Adrenal gland (tissue), 12 donors: ENCODE data around the gene ZFYVE21. TPM values are rescaled to one million over a fixed set of nuclear protein-coding genes. Genes with fewer than 3 reads are reported as not detected.

Source experiments
- DNase-seq, 7 donors: peaks; one replicate each; pipeline ENCODE4 v3.0.0-alpha.2; 2019 to 2020
- H3K27ac ChIP-seq, 5 donors: fragments of 200-600 bp; sonication (generic) in 4 of 5; 1 replicate in 3 of 5; 2 replicates in 2 of 5; pipeline versions ENCODE4 v1.5.1 to v1.8.0; 2016 to 2020; ENCODE audit warnings: mild to moderate bottlenecking in 1 of 5
- H3K27me3 ChIP-seq: fragments of 200-600 bp; 2 replicates; pipeline ENCODE4 v1.8.0; 2021
- H3K36me3 ChIP-seq, 2 donors: fragments of 200-600 bp; replicated peaks in 1 of 2; 1 replicate in 1 of 2; 2 replicates in 1 of 2; pipeline versions ENCODE4 v1.5.1 to v1.8.0; 2018 to 2022
- H3K4me1 ChIP-seq, 2 donors: fragments of 200-600 bp; replicated peaks in 1 of 2; 1 replicate in 1 of 2; 2 replicates in 1 of 2; pipeline versions ENCODE4 v1.5.1 to v1.8.0; 2018 to 2021
- H3K4me3 ChIP-seq, 4 donors: fragments of 200-600 bp; sonication (generic) in 3 of 4; one replicate each; pipeline ENCODE4 v1.5.1; 2016 to 2018
- H3K9me3 ChIP-seq, 3 donors: fragments of 200-600 bp; sonication (generic) in 1 of 3; replicated peaks in 1 of 3; 1 replicate in 2 of 3; 2 replicates in 1 of 3; pipeline versions ENCODE4 v1.5.1 to v1.8.0; 2016 to 2021
- CTCF ChIP-seq, 6 experiments: fragments of 450-650 bp in 4 of 6; fragments of 200-600 bp in 2 of 6; sonication (generic) in 1 of 6; IDR thresholded peaks; 1 replicate in 5 of 6; 2 replicates in 1 of 6; pipeline versions ENCODE4 v1.5.1 to v1.8.0; 2016 to 2021; ENCODE audit warnings: antibody characterized with exemption in 6 of 6, mild to moderate bottlenecking in 2 of 6, moderate library complexity in 1 of 6
- POLR2A ChIP-seq, 2 donors: fragments of 450-650 bp; IDR thresholded peaks; one replicate each; pipeline ENCODE4 v1.6.1; 2017; ENCODE audit warnings: antibody characterized with exemption in 2 of 2, mild to moderate bottlenecking in 2 of 2, moderate library complexity in 1 of 2
- WGBS, 4 donors: extraction: QIAGEN DNeasy Blood & Tissue Kit in 2 of 4; methylation state at CpG; one replicate each; pipeline versions ENCODE4 v1.1.5 to v1.1.7; 2013 to 2017; 5-methylcytosine and 5-hydroxymethylcytosine counted together
- intact Hi-C, 2 donors: fragments of 100-400 bp; cut with DNase I; formaldehyde crosslinking; loops; one replicate each; pipeline versions ENCODE4 v1.14.1 to v1.15.0; 2022 to 2023
- polyA plus RNA-seq, 3 donors: library from polyadenylated mRNA; stranded (reverse); fragments of 200-250 nt in 2 of 3; fragments of 350-450 nt in 1 of 3; fragmentation: Illumina TruSeq in 1 of 3; extraction: RNeasy Lipid Tissue Mini Kit (QIAGEN cat#74804) in 1 of 3; gene quantifications; one replicate each; pipeline ENCODE4 v1.2.3, GENCODE V29; 2013 to 2014
- total RNA-seq, 9 donors: library from RNA; depleted of rRNA in 4 of 9; stranded (reverse); fragments of >200 nt in 4 of 9; fragments of 120-200 nt in 1 of 9; fragmentation: NEBNext Ultra II Directional in 1 of 9; extraction: Animal tissue kit (Norgen Biotek cat#: 25700) in 1 of 9; gene quantifications; one replicate each; pipeline versions ENCODE4 v1.1.0 to v1.2.4, GENCODE V29; 2013 to 2023
- donor health status: healthy with polysubstance abuse.
- donor health status: Bipolar disorder and iron deficiency.
- donor health status: DM: yes; HTN: yes; CAD: no.
- donor health status: DM: no; HTN: no; CAD: no.
- donor health status: DM: no; HTN: no; CAD: no.
- donor health status: DM: yes; HTN: yes; CAD: no.

The ZFYVE21 gene
- total and polyA plus RNA-seq, 12 donors = 20.9 to 71.4 (median 41.2) TPM

- H3K27me3 ChIP-seq = no peaks in the 10 kb centered on the region
- no peak for TF ChIP-seq POLR2A (IDR thresholded peaks at IDR 0.05)
- no peak for TF ChIP-seq CTCF (IDR thresholded peaks at IDR 0.05)
- peaks cover 9 to 27% of the 10 kb centered on the region in 2 donors for H3K4me1 ChIP-seq
- DNase-seq = peak in 1 of 7 donors; percentile 7
- no peak overlapping the region for H3K4me3 ChIP-seq
- 72 to 86% (median 75%) methylated on average over 11 to 14 of the region's 14 CpGs for WGBS, 4 donors
- H3K27ac ChIP-seq = peak overlapping the region in 1 of 5 donors; percentile 30
- no peaks in the 10 kb centered on the region for H3K9me3 ChIP-seq
- H3K36me3 ChIP-seq = peaks cover 0 to 46% of the 10 kb centered on the region in 2 donors
- intact Hi-C loops = no loop called here
Measured at GRCh38 chr14:103695296-103696069, 20.1 kb upstream of the ZFYVE21 start.

GRCh38 chr14:103696070-103696402 is 19.6 kb upstream of the ZFYVE21 start:
- H3K27me3 ChIP-seq = no peaks in the 10 kb centered on the region
- no peak for TF ChIP-seq CTCF (IDR thresholded peaks at IDR 0.05)
- TF ChIP-seq POLR2A (IDR thresholded peaks at IDR 0.05) = no peak
- peaks cover 14 to 33% of the 10 kb centered on the region in 2 donors for H3K4me1 ChIP-seq
- intact Hi-C loops = no loop called here
- peak overlapping the region in 2 of 5 donors; percentile 30 to 57 for H3K27ac ChIP-seq
- H3K9me3 ChIP-seq = no peaks in the 10 kb centered on the region
- DNase-seq = peak in 2 of 7 donors; percentile 12 to 64
- WGBS, 4 donors = 40 to 76% (median 73%) methylated on average over 1 to 13 of the region's 13 CpGs
- peaks cover 0 to 46% of the 10 kb centered on the region in 2 donors for H3K36me3 ChIP-seq
- no peak overlapping the region for H3K4me3 ChIP-seq

GRCh38 chr14:103696466-103697071 is 19.0 kb upstream of the ZFYVE21 start:
- Histone ChIP-seq H3K27ac (peak overlapping the region in 2 of 5 donors; percentile 30 to 57), H3K36me3 (peaks cover 0 to 46% of the 10 kb centered on the region in 2 donors), H3K4me1 (peaks cover 14 to 38% of the 10 kb centered on the region in 2 donors), H3K27me3 (no peaks in the 10 kb centered on the region), H3K4me3 (no peak overlapping the region), H3K9me3 (no peaks in the 10 kb centered on the region)
- no peak for TF ChIP-seq CTCF (IDR thresholded peaks at IDR 0.05)
- no peak for TF ChIP-seq POLR2A (IDR thresholded peaks at IDR 0.05)
- 50 to 61% (median 56%) methylated on average over 11 to 17 of the region's 17 CpGs for WGBS, 4 donors
- peak in 2 of 7 donors; percentile 34 to 65 for DNase-seq
- intact Hi-C loops = no loop called here

- peak in 1 of 7 donors; percentile 9 for DNase-seq
- Histone ChIP-seq H3K36me3 (peaks cover 0 to 49% of the 10 kb centered on the region in 2 donors), H3K4me3 (no peak overlapping the region), H3K9me3 (no peaks in the 10 kb centered on the region), H3K4me1 (peaks cover 14 to 38% of the 10 kb centered on the region in 2 donors), H3K27ac (peak overlapping the region in 2 of 5 donors; percentile 40 to 57), H3K27me3 (no peaks in the 10 kb centered on the region)
- 36 to 55% (median 48%) methylated on average over 3 of the region's 3 CpGs for WGBS, 4 donors
- TF ChIP-seq CTCF (IDR thresholded peaks at IDR 0.05) (no peak), POLR2A (IDR thresholded peaks at IDR 0.05) (no peak)
- intact Hi-C loops = no loop called here
Measured at GRCh38 chr14:103697206-103697602, 18.4 kb upstream of the ZFYVE21 start.
